Fibroblast of the conjunctiva (primary cell): ENCODE results near the gene NUFIP1.
"Not testable (repeated sequence)": the region's sequence is repeated elsewhere in the genome, so short reads cannot be mapped to it uniquely, and the experiment has no call there.

ENCODE experiments used
- DNase-seq: peaks from one replicate; pipeline ENCODE4 v3.0.0-alpha.2; 2010; ENCODE audit warnings: low read depth

NUFIP1 gene

GRCh38 chr13:44989071-44989889, at the start of gene NUFIP1, which contains the start of gene GPALPP1:
TSS of gene NUFIP1 (minus strand) at chr13:44989471. CDS start at chr13:44989436, 35 bp downstream.
TSS of gene GPALPP1 (plus strand) at chr13:44989538. CDS start at chr13:44989655, 117 bp downstream.
- DNase-seq: peak; percentile 75

GRCh38 chr13:45036206-45036605, 46.9 kb upstream of the NUFIP1 start:
- no peak for DNase-seq

DNA sequence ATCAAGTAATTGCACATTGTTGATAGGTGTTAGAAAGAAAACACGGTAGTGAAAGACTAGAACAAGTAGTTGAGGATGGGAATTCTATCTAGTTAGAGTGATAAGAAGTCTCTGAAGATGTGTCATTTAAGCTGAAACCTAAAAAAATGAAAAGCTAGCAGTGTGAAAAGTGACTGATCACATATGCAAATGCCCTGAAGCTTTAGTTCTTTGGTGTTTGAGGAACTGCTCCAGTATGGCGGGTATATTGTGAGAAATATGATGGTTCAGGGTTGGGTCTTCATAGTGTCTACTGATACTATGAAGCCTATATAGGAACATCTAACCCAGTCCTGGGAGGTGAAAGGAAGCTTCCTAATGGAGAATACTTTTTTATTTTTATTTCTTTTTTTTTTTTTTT, 45.1 kb upstream of the NUFIP1 start:
- DNase-seq: no peak

- DNase-seq: no peak
Observed at GRCh38 chr13:45024847-45025246, 35.6 kb upstream of the NUFIP1 start.

- no peak for DNase-seq
Observed at GRCh38 chr13:45021250-45021649, 32.0 kb upstream of the NUFIP1 start.

- not testable (repeated sequence) for DNase-seq
Observed at GRCh38 chr13:45019981-45020380, 30.7 kb upstream of the NUFIP1 start.

- DNase-seq: no peak
Observed at GRCh38 chr13:45016792-45017425, 27.6 kb upstream of the NUFIP1 start.

GRCh38 chr13:45015300-45015699, 26.0 kb upstream of the NUFIP1 start:
- no peak for DNase-seq

- no peak for DNase-seq
Observed at GRCh38 chr13:45011198-45011597, 21.9 kb upstream of the NUFIP1 start.

- no peak for DNase-seq
Observed at GRCh38 chr13:45007823-45008222, 18.6 kb upstream of the NUFIP1 start.

DNA sequence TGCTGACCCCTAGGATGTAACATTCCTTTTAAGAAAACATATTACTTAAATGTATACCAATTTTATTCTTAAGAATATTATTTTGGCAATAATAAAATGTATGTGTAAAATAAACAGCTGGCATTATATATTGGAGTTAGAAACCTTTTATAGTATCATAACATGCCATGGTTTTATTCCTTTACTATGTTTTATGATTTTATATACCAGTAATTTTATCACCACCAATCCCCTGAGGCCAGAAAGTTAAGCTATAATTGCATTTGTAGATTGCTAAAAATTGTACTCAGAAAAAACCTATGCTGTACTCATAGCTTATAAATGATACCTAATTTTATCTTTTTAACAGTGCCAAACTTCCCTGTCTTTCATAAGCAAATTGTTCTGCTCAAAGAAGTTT, 18.0 kb upstream of the NUFIP1 start:
- DNase-seq: no peak

- DNase-seq: no peak
Observed at GRCh38 chr13:45004096-45004495, 14.8 kb upstream of the NUFIP1 start.

- no peak for DNase-seq
Observed at GRCh38 chr13:45003417-45003816, 14.1 kb upstream of the NUFIP1 start.

- no peak for DNase-seq
Observed at GRCh38 chr13:44989941-44990340, 670 bp upstream of the NUFIP1 start.

- no peak for DNase-seq
Observed at GRCh38 chr13:44978328-44978727, 10.9 kb downstream of the NUFIP1 start.

DNA sequence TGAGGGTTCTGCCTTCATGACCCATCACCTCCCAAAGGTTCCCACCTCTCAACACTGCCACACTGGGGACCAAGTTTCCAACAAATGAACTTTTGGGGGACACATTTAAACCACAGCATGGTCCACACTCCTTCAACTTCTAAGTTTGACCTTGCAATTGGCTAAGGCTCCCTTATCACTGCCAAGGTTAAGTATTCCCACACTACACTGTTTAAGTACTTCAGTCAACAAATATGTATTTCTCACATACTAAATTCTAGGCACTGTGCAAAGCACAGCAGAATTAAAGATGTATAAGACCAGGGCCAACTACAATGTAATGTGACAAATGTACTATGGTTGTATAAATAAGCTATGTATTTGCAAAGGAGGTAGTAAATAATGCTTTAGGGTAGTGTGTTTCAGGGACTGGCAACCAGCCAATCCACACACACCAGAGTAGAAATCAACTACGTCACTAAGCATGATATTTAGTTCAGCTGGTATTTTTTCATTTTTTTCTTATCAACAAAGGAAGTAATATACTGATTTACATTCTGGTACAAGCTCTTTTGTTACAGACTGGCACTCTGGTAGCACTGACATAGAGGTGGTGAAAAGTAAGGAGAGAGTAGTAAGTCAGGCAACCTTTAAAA, 12.2 kb downstream of the NUFIP1 start:
- no peak for DNase-seq

GRCh38 chr13:44976196-44976595, 13.1 kb downstream of the NUFIP1 start:
- DNase-seq: no peak

DNA sequence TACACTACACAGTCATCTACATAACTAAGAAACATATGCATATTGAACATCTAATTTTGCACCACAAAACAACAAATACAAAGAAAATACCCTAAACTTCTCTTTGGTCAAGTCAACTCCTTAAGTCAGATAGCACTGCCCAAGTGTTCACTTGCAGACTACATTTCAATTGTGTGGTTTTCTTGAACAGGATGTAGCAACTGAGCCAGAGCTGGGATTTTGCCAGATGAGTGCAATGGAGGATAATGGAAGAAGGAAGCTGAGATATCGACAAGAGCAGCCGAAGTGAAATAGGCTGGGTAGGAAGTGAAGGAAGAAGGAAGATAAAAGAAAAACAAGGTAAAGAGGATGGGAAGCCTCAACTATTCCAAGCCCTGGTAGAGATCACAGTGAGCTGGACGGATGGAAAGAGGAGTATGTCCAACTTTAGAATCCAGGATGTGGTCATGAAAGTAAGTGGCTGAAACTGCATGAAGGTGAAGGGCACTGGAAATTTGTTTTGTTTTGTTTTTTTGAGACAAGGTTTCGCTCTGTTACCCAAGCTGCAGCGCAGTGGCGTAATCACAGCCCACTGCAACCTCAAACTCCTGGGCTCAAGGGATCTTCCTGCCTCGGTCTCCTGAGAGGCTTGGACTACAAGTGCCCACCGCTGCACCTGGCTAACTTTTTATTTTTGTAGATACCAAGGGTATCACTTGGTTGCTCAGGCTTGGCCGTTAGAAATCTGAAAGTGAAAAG, 15.0 kb downstream of the NUFIP1 start:
- DNase-seq: no peak

- DNase-seq: no peak
Observed at GRCh38 chr13:44972956-44973581, 16.2 kb downstream of the NUFIP1 start.

GRCh38 chr13:44971656-44972595, 17.3 kb downstream of the NUFIP1 start:
- no peak for DNase-seq
